GM23338 (cell line): ENCODE measurements around the gene ASPG.

Source experiments
- CTCF ChIP-seq, 2 experiments: fragments of 200-600 bp in 1 of 2; sonication (generic) in 1 of 2; conservative IDR thresholded peaks; 2 replicates each; pipeline versions ENCODE4 v1.5.1 to v1.6.1; 2016 to 2017; ENCODE audit warnings: antibody characterized with exemption in 2 of 2, low read depth in 2 of 2, mild to moderate bottlenecking in 2 of 2, moderate library complexity in 1 of 2
- ETS1 ChIP-seq: IDR thresholded peaks from 2 replicates; pipeline ENCODE4 v1.6.1; 2016; ENCODE audit warnings: antibody characterized with exemption
- EZH2 ChIP-seq: fragments of 200-600 bp; sonication (generic); IDR thresholded peaks from one replicate; pipeline ENCODE4 v1.8.0; 2017; ENCODE audit warnings: antibody characterized with exemption, mild to moderate bottlenecking, low read depth; ENCODE audit not compliant: unreplicated experiment
- EZH2phosphoT487 ChIP-seq: fragments of 200-600 bp; sonication (generic); IDR thresholded peaks from one replicate; pipeline ENCODE4 v1.8.1; 2018; ENCODE audit warnings: antibody characterized with exemption; ENCODE audit not compliant: unreplicated experiment
- NANOG ChIP-seq: IDR thresholded peaks from 2 replicates; pipeline ENCODE4 v1.6.1; 2016; ENCODE audit warnings: antibody characterized with exemption, borderline replicate concordance
- POLR2AphosphoS5 ChIP-seq: IDR thresholded peaks from 2 replicates; pipeline ENCODE4 v1.6.1; 2016; ENCODE audit warnings: antibody characterized with exemption, low read depth
- REST ChIP-seq: IDR thresholded peaks from one replicate; pipeline ENCODE4 v1.6.1; 2018; ENCODE audit warnings: antibody characterized with exemption; ENCODE audit not compliant: unreplicated experiment
- ZNF331 ChIP-seq: fragments of 250-450 bp; sonication (Bioruptor Pico); IDR thresholded peaks from 2 replicates; pipeline ENCODE4 v1.5.0; 2020; ENCODE audit warnings: low read depth, mild to moderate bottlenecking, moderate library complexity

- TF ChIP-seq EZH2 (no peak), POLR2AphosphoS5 (no peak), ZNF331 (CRISPR knock-in tag) (no peak), CTCF (conservative IDR thresholded peaks at IDR 0.05; ENCODE audit: low read depth in 2 of 2) (no peak), ETS1 (no peak), EZH2phosphoT487 (no peak), NANOG (no peak), REST (no peak)
These were observed 43.5 kb downstream of the ASPG start for GRCh38 chr14:104128981-104129380.
